Activated T-helper 9 cell treated with anti-CD3 and anti-CD28 coated beads, Interleukin-2, amount 50 U/mL, for 16 hours (primary cell): ENCODE measurements around the gene HIBADH.
A peak's percentile ranks its signal among the peaks of the same experiment; 100 is the strongest.

ENCODE experiments used
- DNase-seq: peaks from one replicate; pipeline ENCODE4 v3.0.0-alpha.2; 2020; ENCODE audit warnings: low read depth

The HIBADH gene

DNA sequence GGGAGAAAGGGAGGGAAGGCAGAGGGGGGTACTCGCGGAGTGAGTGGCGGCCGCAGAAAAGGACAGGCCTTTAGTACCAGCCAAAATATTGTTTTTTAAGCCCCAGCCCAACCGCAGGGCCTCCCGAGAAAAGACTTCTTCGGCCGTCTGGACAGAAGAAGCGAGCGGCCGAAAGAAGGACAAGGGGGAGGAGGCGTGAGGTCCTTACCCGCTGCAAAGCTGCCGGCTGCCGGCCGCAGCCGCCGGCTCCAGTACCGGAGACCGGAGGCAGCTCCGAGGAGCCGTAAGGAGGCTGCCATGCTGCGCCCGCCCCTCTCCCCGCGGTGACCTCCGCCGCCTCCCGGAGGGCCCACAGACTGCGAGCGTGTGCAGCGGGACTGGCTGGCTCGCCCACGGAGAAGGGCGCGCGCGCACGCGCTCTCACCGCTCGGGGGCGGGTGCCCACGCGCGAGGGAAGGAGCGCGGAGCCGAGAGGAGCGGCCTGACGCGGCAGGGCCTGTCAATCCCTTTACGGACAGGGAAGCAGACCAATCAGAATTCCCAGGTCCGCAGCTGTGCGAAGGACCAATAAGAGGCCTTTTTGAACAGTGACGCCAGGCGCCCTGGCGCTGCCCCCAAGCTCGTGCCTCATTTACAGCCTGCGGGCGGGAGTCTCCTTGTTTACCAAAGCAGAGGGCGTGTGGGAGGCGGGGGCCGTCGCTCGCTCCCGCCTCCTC is at the start of gene HIBADH:
Gene HIBADH (minus strand): TSS at position 394 of the 716 bp plus-strand sequence. CDS start 95 bp downstream, at position 299.
- DNase-seq = peak; percentile 91

DNA sequence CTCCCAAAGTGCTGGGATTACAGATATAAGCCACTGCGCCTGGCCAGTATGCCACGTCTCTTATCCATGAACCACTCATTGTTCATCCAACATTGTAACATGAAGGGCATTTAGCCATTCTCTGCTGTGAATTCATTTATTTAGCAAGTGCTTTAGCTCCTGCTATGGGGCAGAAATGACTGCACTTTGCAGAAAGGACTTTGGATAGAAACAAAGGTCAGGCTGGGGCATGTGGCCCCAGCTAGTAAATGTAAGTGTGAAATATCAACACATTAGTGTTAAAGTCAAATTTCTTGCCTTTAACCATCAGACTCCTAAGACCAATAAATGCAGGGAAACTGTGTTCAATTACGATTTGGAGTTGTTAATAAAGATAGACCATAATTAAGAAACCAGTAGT is 49.5 kb upstream of the HIBADH start:
- no peak for DNase-seq

DNA sequence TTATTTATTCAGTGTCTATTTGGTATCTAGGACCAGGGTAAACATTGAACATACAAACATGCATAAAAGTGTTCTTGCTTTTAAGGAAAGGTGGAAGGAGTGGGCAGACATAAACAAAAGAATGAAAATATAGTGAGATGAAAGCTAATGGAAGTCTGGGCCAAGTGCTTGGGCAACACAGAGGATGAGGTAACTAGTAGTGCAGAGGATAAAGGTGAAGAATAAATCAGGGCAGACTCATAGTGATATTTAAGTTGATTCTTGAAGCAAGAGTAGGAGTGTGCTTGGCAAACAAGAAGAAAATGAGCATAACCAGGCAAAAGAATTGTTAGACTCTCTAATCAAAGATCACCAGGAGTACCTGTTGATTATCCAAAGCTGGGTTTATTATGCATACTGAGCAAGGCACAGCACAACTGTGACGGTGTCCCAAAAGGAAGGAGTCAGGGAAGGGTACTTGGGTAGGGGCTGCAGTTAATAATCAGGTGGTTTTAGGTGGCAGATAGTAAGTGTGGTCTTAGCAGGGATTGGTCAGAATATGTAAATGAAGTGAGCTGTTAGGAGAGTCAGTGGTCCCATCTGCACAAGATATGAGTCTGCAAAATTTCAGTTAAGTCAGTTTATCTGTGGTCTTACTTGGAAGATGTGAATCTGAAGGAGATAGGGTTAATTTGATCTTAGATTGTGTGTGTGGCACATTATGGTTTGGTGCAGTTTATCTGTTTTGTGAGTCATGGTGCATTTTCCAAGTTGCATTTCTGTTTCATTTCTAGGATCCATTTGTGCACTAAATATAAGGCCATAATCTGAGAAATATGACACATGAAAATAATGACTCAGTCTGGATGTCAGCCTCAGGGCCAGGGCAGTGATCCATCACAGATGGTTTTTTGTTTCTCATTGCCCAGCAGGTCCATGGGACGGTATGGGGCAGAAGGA is 46.7 kb upstream of the HIBADH start:
- DNase-seq = no peak

DNA sequence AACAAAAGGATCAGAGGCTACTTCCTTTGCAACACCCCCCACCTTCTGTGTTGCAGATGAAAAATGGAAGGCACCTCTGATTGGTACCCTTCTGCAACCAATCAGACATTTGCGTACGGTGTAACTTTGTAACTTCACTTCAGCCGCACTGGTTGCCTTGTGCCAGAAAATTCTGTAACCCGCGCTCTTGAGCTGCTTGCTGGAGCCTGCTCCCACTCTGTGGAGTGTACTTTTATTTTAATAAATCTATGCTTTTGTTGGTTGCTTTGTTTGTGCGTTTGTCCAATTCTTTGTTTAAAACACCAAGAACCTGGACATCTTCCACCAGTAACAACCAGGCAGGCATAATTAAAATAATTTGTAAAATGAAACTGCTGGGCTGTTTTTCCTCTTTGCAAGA is 45.8 kb upstream of the HIBADH start:
- no peak for DNase-seq

DNA sequence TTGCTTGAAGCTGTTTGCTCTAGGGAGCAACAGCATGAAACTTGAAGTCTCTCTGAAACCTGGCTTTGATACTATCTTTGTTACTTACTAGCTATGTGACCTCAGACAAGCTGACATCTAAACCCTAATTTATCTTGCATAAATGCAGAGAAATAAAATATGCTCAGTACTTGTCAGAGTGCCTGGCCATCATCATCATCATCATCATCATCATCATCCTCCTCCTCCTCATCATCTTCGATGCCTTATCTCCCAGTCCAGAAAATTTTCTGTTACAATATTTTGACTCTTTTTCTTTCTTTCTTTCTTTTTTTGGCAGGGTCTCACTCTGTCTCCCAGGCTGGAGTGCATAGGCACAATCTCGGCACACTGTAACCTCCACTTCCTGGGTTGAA is 42.5 kb upstream of the HIBADH start:
- no peak for DNase-seq

DNA sequence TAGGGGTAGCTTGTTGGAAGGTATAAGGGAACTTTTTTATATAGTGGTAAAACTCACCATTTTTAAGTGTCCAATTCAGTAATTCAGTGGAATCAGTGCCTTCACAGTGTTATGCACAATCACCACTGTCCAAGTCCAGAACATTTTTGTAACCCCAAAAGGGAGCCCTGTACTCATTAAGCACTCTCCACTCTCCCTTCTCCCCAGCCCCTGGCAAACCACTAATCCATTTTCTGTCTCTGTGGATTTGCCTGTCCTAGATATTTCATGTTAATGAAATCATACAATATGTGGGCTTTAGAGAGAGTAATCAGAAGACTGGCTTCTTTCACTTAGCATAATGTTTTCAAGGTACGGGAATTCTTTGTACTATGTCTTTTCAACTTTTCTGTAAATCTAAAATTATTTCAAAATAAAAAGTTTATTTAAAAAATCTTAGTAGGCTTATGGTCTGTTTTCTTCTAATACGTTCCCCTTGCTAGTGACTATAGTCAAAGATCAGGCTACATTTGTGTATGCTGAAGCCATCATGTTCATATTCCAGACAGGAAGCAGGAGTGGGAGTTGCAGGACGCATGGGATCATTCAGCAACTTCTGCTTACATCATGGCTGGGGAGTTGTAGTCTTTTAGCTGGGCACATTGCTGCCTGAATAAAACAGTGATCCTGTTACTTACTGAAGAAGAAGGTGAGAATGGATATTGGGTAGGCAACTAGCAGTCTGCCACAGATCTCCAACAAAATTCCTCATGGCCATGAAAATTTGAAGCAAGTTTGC is 41.9 kb upstream of the HIBADH start:
- no peak for DNase-seq

DNA sequence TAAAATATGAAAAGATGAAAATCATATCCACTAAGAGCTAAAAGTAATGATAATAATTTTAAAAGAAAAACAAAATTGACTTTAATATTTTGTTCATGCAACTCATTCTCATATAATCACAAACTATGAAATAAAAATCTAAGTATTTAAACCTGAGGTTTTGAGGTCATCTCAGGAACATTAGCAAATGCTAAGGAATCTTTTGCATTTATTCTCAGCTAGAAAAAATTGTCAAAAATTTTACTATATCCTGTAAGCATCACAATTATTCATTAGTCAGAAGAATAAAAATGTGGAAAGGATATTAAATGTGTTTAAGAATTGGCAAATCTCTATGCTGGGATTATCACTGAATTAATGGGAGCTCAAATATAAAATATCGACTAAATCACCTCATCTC is 40.5 kb upstream of the HIBADH start:
- no peak for DNase-seq

DNA sequence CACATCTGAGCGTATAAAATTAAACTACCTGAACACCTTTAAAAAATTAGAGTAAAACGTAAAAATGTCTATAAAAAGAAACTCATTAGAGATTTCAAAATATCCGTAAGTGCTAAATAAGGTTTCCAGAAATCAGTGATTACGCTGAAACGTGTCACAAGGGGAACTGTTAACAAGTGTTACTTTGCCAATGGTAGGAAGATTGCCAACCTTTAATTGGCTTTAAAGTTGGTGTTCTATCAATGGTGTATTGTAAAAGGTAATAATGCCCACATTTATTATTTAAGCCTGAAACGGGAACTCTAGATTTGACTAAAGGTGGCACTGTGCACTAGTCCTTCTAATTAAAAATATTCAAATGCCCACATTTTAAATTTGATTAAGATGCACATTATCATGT is 37.8 kb upstream of the HIBADH start:
- no peak for DNase-seq

DNA sequence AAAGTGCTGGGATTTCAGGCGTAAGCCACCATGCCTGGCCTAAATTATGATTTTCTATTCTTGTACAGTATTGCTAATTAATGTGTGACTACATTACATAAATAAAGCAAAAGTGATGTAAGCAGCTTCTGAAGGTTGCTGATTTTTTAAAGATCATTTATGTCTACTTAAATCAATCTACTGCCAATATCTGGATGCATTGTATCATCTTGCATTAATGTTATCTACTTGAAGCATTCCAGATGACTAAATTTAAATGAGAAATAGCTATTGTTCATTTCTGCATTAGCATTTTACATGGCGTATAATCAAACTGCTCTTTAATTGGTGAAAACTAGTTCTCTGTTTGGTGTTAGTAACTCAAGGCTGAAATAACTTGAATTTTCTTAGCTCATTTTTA is 37.1 kb upstream of the HIBADH start:
- no peak for DNase-seq

DNA sequence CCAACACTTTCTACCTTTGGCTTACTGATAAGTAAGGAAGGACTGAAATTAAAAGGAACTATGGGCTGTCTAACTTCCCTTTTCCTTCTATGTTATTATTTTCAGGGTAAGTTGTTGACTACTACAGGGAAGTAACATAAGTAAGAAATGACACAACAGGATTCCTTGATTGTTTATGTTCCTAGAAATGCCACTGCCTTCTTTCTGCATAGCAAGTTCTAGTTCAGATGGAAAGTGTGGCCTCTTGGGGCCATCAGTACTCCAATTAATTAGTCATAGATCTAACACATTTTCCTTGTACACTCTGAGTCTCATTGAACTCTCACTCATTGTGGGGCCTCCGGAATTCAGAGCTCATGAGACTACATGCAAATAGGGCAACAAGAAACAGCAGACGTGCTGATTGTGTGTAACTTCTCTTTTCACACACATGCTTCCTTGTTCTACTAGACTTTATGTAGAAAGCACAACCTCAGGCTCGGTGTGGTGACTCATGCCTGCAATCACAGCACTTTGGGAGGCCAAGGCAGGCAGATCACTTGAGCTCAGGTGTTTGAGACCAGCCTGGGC is 35.3 kb upstream of the HIBADH start:
- DNase-seq = no peak

DNA sequence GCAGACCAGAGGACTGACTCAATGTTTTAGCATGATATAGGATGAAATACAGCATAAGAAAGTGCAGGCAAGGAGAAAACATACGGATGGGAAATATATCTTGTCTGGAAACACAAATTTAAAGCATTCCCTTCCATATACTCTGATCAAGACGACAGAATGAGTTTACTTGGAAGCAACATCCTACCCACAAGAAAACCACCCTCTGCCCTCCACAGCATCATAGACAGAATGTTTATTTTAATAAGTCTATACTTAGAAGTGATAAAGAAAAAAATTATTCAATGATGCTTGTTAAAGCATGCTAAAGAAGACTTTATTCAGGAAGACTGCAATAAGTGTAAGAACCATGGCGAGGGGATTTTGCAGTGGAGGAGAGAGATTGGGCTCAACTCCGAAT is 32.4 kb upstream of the HIBADH start:
- no peak for DNase-seq

DNA sequence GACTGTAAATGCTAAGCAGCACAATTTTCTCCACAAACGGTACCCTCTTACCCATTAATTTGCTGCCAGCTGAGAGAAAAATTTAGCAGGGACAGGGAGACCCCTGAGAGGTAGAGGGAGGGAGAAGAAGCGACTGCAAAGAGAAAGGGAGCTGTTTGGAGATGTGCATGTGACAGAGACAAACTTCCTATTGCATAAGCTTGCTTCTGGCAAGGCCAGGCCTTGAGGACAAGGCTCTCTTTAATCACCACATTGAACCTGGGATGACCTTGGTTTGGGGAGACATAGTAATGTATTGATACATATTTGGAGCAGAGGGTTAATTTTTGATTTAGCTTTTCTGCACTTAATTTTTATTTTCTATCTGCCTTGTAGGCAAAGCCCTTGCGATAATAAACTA is 31.1 kb upstream of the HIBADH start:
- DNase-seq = no peak

DNA sequence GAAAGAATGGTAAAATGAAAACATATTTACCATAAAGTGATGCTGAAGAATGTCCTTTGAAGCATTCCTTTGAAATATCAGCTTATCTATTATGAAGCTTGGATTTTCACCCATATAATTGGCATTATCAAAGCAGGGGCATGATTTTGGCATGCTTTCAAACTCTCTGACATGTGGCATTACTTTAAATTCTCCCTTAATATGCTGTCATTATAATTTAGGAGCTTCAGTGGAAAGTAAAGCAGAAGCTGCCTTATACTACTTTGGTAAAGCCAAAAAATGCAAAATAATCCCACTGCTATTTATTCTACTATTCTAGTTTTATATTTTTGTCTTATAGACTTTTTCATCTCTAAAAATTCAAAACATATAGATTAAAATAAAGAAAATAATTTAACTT is 28.0 kb upstream of the HIBADH start:
- no peak for DNase-seq

DNA sequence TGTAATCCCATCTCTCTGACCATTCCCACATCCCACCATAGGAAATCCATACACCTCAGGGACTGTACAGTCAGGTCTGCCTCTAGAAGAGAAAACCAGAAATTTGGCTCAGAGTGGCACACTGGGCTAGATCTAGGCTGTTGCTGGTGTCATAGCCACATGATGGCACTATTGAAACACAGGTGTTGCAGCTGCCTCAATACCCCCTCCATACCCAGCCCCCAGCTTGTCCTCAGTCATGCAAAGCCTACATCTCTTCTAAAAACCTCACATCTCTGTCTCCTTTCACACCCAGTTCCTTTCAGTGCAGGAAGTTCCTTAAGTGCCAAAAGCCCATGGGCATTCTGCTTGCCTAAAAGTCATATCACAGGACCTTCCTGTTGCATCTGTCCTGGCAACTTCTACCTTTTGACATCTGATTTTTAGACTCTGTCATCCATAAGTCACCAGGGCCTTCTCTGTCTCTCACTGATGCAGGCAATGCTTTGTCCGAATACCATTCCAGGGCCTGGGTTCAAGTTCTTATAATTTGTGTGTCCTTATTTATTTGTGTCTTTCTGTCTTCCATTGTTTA is 27.0 kb upstream of the HIBADH start:
- DNase-seq = no peak

DNA sequence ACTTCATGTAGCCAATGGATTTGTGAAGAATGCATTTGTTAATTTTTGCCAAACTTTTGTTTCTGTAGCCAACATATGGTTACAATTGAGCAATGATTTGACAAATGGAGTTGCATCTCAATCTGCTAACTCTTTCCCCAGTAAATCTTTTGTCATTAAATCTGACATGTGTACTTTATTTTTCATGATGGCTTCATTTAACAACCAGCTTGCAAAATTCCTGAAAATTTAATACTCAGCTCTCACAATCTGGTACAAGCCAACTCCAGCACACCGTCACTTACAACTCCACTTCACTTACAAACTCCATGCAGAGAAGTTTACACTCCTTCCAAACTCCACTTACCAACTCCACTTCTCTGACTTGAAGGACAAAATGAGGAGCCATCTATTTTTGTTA is 26.5 kb upstream of the HIBADH start:
- no peak for DNase-seq

DNA sequence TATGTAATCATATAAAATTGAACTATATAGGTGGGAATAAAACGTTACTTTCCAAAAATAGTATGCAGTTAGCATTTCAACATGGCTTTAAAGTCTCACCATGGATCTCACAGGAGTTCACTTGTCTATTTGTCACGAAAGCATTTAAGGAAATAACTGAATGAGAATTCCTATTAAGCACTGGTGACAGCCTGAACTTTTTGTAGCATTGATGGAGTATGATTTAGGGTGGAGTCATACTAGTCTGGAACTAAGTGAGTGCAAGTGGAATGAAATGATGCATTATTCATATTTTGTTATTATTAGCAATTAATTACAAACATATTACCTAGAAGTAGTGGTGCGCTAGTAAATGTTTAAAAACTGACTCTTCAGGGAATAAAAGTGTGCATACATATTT is 26.0 kb upstream of the HIBADH start:
- no peak for DNase-seq

DNA sequence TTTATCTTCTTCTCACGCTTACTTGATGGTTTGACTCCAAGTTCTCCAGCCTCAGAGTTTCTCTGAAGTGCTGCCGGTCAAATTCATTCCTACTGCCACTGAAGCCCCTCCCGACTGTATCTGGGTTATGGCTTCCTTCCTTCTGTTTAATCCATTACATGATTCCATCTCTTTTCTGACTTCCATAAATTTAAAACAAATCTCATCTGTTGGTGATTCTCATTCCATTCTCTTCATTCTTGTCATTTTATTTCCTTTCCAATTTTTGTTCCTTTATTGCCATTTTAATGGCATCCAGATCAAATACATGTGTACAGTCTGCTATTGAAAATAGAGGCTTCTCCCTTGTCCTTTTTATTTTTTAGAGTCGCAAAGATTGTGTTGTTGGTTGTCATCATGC is 25.4 kb upstream of the HIBADH start:
- no peak for DNase-seq

DNA sequence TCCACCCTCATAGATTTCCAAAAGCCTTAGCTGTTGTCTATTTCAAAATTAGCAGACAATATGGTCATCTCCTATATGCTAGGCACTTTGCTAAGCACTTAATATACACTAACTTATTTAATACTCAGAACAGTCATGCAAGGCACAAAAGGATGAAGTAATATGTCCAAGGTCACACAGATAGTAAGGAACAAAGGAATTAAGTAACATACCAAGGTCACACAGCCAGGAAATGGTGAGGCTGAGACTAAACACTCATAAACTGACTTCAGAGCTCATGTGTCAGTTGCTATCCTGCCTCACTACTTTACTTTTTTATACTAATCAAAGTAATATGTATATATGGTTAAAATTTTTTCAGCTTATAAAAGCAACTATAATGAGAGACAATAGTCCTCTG is 23.6 kb upstream of the HIBADH start:
- no peak for DNase-seq

DNA sequence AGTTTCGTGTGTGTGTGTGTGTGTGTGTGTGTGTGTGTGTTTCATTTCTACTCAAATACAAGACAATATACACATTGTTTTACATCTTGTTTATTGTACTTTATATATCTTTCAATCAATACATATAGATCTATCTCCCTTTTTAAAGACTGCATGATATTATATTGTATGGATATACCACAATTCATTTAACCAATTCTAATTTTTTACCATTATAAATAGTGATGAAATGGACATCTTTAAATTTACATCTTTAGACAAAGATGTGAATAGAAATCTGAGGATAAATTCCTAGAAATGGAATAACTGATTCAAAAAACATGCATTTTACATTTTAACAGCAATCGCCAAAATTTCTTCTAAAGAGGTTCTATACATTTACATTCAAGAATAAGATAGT is 23.2 kb upstream of the HIBADH start:
- no peak for DNase-seq

DNA sequence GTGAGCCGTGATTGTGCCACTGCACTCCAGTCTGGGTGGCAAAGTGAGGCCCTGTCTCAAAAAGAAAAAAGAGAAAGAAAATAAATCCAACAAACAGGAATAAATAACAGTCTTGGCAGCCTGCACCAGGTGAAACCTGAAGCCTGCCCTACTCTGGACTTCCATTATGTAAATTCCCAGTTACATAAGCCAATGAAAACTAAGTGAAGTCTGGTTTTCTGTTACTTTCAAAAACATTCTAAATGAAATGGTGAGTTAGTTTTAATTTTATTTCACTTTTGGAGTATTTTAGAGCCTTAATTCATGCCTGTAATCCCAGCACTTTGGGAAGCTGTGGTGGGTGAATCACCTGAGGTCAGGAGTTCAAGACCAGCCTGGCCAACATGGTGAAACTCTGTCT is 22.5 kb upstream of the HIBADH start:
- no peak for DNase-seq

DNA sequence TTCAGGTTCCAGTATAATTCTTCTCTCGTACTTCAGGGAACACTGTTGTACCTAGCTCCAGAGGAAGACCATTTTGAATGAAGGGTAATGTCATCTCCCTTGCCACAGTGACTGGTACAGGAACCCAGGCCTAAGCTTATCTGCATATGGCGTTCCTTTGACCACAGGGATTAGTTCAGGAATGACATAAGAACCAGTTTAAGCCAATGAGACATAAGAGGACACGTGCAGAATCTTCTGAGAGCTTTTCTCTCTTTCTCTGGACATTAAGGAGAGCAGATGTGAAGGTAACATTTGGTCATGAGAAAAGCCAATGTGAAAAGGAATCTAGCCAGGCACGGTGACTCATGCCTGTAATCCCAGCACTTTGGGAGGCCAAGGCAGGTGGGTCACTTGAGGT is 21.8 kb upstream of the HIBADH start:
- no peak for DNase-seq

DNA sequence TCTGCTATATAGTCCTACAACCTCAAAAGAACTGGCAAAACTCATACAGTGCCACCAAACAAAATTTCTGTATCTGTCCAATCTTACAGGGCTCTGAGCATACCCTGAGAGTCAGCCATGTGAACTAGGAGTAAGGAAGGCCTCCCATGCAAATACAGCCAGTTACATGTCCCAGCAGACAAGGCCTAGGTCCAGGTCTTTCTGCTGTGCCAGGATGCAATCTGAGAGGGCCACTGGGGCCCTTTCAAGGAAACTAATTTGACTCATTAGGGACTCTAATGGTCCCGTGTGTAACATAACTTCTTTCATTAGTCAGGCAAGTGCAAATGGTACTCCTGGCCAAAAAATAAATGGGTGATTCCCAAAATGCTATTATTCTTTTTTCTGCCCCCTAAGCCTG is 17.9 kb upstream of the HIBADH start:
- no peak for DNase-seq
